ENCODE measurements around the gene MEGF11. TPM values are rescaled to one million over a fixed set of nuclear protein-coding genes. Genes with fewer than 3 reads are reported as not detected.
A peak's percentile ranks its signal among the peaks of the same experiment; 100 is the strongest.

MEGF11 gene
- total RNA-seq, 1 experiment from 2014 or later = 0.76 TPM

DNA sequence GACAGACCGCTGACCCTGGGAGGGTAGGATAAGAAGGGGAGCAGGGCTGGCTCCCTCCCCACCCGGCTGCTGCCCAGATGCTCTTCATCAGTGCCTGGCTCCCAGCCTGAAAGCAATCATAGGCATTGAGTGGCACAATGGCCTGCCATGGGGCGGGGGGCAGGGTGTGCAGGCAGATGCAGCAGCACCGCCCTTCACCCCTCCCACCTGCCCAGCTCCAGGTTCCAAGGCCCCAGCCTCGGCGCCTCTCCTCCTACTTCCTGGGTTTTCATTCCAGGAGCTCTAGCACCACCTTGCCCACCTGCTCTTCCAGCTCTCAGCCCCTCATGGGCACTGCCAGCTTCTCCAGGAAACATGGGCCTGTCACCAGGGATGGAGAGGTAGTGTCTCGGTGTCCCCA is 101.7 kb downstream of the MEGF11 start:
- no peak overlapping the region for H3K4me3 ChIP-seq (ENCODE audit: insufficient read depth, low read depth, low read length)
- peak; percentile 89 for DNase-seq
- H3K36me3 ChIP-seq (replicated peaks; ENCODE audit: control insufficient read depth, insufficient read depth, low read length) = no peaks in the 10 kb centered on the region
- H3K27me3 ChIP-seq (ENCODE audit: control insufficient read depth, insufficient read depth, low read length) = no peaks in the 10 kb centered on the region

DNA sequence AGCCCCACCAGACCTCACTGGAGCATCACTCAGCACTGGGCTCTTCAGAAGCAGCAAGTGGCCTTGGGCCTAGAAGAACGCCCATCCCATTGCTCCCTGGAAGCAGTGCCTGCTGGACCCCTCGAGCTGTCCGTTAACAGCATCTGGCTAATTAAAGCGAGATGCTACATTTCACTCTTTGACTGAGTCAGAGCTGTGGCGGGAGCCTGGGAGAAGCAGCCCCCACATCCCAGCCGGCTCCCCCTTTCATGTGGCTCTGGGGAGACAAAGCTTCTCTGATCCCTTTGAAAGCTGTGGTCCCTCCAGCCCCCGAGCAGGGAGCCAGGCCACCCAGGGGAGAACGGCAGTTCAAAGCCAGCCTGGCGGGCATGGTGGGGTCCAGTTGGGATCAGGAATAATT is 103.7 kb downstream of the MEGF11 start:
- Histone ChIP-seq H3K27me3 (ENCODE audit: control insufficient read depth, insufficient read depth, low read length) (no peaks in the 10 kb centered on the region), H3K36me3 (replicated peaks; ENCODE audit: control insufficient read depth, insufficient read depth, low read length) (no peaks in the 10 kb centered on the region), H3K4me3 (ENCODE audit: insufficient read depth, low read depth, low read length) (no peak overlapping the region)
- DNase-seq = no peak

DNA sequence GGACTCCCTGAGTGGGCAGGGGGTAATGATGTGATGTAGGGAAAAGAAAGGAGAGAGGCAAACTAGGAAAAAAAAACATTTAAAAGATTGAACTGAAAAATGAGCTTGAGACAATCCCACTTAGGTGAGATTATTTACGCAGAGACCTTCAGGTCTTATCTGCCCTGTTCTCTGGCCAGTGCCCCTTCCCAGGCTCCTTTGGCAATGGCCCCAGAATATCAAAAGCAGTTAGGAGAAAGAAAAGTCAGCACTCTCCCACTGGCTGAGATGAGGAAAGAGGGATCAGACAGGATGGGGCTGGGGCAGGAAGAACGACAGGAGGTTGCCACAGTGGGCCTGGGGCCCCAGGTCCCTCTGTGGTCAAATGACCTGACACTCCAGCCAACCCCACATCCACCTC is 105.4 kb downstream of the MEGF11 start:
- Histone ChIP-seq H3K36me3 (replicated peaks; ENCODE audit: control insufficient read depth, insufficient read depth, low read length) (no peaks in the 10 kb centered on the region), H3K27me3 (ENCODE audit: control insufficient read depth, insufficient read depth, low read length) (no peaks in the 10 kb centered on the region), H3K4me3 (ENCODE audit: insufficient read depth, low read depth, low read length) (no peak overlapping the region)
- DNase-seq = no peak

DNA sequence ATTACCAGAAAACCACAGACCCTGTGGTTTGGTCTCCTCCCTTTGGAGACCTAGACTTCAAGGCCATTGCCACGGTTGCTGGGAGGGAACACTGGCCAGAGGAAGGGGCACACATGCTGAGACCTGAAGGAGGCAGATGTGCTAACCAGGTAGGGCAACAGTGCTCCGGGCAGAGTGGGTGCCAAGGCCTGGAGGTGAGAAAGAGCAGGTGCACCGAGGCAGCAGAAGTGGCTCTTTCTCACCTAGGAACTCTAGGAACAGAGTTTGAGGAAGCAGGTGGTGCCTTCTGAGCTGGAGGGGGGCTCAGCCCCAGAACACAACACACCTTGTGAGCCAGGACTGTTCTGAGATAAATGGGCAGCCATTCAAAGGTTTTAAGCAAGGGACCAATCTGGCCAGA is 106.1 kb downstream of the MEGF11 start:
- no peak for DNase-seq
- Histone ChIP-seq H3K4me3 (ENCODE audit: insufficient read depth, low read depth, low read length) (no peak overlapping the region), H3K27me3 (ENCODE audit: control insufficient read depth, insufficient read depth, low read length) (no peaks in the 10 kb centered on the region), H3K36me3 (replicated peaks; ENCODE audit: control insufficient read depth, insufficient read depth, low read length) (no peaks in the 10 kb centered on the region)

- H3K4me3 ChIP-seq (ENCODE audit: insufficient read depth, low read depth, low read length) = no peak overlapping the region
- no peaks in the 10 kb centered on the region for H3K27me3 ChIP-seq (ENCODE audit: control insufficient read depth, insufficient read depth, low read length)
- no peak for DNase-seq
- H3K36me3 ChIP-seq (replicated peaks; ENCODE audit: control insufficient read depth, insufficient read depth, low read length) = no peaks in the 10 kb centered on the region
Observed at GRCh38 chr15:66145726-66146182, 107.8 kb downstream of the MEGF11 start.

- Histone ChIP-seq H3K27me3 (ENCODE audit: control insufficient read depth, insufficient read depth, low read length) (no peaks in the 10 kb centered on the region), H3K4me3 (ENCODE audit: insufficient read depth, low read depth, low read length) (no peak overlapping the region), H3K36me3 (replicated peaks; ENCODE audit: control insufficient read depth, insufficient read depth, low read length) (no peaks in the 10 kb centered on the region)
- no peak for DNase-seq
Observed at GRCh38 chr15:66144978-66145725, 108.4 kb downstream of the MEGF11 start.

DNA sequence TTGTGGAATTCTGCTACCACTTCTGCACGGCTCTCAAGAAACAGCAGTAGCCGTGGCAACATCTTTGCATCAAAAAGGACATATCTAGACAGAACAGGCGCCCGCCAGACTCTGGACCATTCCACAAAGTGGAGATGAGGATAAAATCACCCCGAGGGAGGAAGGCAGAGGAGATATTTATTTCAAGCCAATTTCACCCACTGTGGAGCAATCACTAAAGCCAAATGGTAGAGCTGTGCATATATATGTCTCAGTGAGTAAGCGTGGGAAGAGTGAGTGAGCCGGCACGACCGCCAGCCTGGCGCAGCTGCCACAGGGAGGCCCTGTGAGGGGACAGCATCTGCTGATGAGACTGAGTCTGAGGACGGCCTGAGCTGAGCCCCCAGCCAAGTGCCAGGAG is 111.3 kb downstream of the MEGF11 start:
- Histone ChIP-seq H3K36me3 (replicated peaks; ENCODE audit: control insufficient read depth, insufficient read depth, low read length) (no peaks in the 10 kb centered on the region), H3K27me3 (ENCODE audit: control insufficient read depth, insufficient read depth, low read length) (no peaks in the 10 kb centered on the region), H3K4me3 (ENCODE audit: insufficient read depth, low read depth, low read length) (no peak overlapping the region)
- DNase-seq = no peak

GRCh38 chr15:66139591-66140207 is 113.9 kb downstream of the MEGF11 start:
- no peak for DNase-seq
- H3K36me3 ChIP-seq (replicated peaks; ENCODE audit: control insufficient read depth, insufficient read depth, low read length) = no peaks in the 10 kb centered on the region

DNA sequence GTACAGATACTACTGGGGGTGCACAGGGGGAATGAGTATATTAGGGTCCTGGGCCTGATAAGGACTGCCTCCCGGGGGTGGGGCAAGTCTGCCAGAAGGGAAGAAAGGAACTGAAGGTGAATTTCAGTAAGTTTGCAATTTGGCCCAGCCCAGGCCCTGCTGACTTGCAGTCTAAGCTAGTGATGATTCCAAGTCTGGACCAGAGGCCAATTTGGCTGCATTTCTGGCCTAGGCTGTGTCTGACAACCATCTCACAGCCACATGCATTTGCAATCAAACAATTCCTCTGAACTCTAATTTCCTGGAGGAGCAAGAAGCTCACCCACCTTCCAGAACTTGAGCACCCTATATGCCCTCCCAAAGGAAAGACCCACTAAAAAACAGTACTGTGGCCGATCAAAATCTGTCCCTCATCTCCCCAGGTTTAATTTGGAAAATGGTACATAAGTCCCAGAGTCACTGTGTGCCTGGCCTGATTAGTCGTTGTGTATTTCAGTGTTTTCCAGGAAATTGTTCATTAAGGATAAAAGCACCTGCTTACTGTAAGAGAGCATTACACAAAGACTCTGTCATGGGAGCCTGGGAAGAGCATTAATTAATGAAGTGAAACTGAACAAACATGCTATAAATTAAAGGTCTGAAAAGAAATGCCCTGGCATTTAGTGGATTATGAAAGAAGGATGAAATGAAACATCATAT is 114.5 kb downstream of the MEGF11 start:
- Histone ChIP-seq H3K4me3 (ENCODE audit: insufficient read depth, low read depth, low read length) (no peak overlapping the region), H3K36me3 (replicated peaks; ENCODE audit: control insufficient read depth, insufficient read depth, low read length) (no peaks in the 10 kb centered on the region), H3K27me3 (ENCODE audit: control insufficient read depth, insufficient read depth, low read length) (no peaks in the 10 kb centered on the region)
- no peak for DNase-seq

More at GRCh38 chr15:66139591-66140207, 113.9 kb downstream of the MEGF11 start:
- Histone ChIP-seq H3K27me3 (ENCODE audit: control insufficient read depth, insufficient read depth, low read length) (no peaks in the 10 kb centered on the region), H3K4me3 (ENCODE audit: insufficient read depth, low read depth, low read length) (no peak overlapping the region)

GRCh38 chr15:66138096-66138783 is 115.3 kb downstream of the MEGF11 start:
- DNase-seq = no peak
- Histone ChIP-seq H3K4me3 (ENCODE audit: insufficient read depth, low read depth, low read length) (no peak overlapping the region), H3K27me3 (ENCODE audit: control insufficient read depth, insufficient read depth, low read length) (no peaks in the 10 kb centered on the region), H3K36me3 (replicated peaks; ENCODE audit: control insufficient read depth, insufficient read depth, low read length) (no peaks in the 10 kb centered on the region)

- DNase-seq = no peak
- Histone ChIP-seq H3K27me3 (ENCODE audit: control insufficient read depth, insufficient read depth, low read length) (no peaks in the 10 kb centered on the region; the same call in 1 of the 2 replicates), H3K36me3 (replicated peaks; ENCODE audit: control insufficient read depth, insufficient read depth, low read length) (no peaks in the 10 kb centered on the region), H3K4me3 (ENCODE audit: insufficient read depth, low read depth, low read length) (no peak overlapping the region)
Observed at GRCh38 chr15:66136948-66137347, 116.6 kb downstream of the MEGF11 start.

DNA sequence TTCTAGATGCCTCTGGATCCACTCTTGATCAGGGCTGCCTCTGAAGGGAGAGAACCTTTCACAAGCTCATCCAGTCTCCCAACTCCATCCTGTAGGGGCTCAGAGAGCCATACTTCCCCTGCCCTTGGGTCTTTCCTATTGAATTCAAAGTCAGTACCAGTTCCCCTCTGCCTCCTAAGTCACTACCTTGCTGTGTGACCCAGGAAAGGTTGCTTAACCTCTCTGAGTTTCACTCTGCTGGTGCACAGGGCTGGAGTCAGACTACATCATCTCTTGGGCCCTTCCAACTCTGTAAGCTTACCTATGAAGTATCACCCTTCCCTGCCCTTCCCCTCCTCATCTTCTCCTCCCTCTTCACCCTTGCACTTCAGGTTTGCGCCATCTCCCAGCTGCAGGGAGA is 117.9 kb downstream of the MEGF11 start:
- no peak overlapping the region for H3K4me3 ChIP-seq (ENCODE audit: insufficient read depth, low read depth, low read length)
- DNase-seq = no peak
- no peaks in the 10 kb centered on the region; the same call in 1 of the 2 replicates for H3K27me3 ChIP-seq (ENCODE audit: control insufficient read depth, insufficient read depth, low read length)
- no peaks in the 10 kb centered on the region for H3K36me3 ChIP-seq (replicated peaks; ENCODE audit: control insufficient read depth, insufficient read depth, low read length)

DNA sequence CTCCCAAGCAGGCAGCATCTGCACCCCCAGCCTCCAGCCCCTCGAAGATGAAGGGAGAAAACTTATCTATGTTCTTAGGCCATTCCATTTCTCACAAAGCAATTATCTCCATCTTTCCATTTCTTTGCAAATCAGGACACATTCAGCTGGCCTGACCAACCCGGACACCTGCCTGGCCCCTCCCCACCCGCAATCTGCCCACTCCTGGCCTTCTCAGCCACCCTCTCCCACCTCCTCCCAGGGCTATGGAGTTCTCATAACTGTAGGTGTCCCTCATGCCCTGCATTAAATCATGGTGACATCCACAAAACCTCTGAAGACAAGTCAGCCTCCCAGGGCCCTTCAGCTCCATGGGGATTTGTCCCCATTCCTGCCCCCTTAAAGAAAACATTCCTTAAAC is 119.3 kb downstream of the MEGF11 start:
- no peak for DNase-seq
- no peaks in the 10 kb centered on the region for H3K36me3 ChIP-seq (replicated peaks; ENCODE audit: control insufficient read depth, insufficient read depth, low read length)
- no peaks in the 10 kb centered on the region; the same call in 1 of the 2 replicates for H3K27me3 ChIP-seq (ENCODE audit: control insufficient read depth, insufficient read depth, low read length)
- no peak overlapping the region for H3K4me3 ChIP-seq (ENCODE audit: insufficient read depth, low read depth, low read length)

- Histone ChIP-seq H3K4me3 (ENCODE audit: insufficient read depth, low read depth, low read length) (no peak overlapping the region), H3K27me3 (ENCODE audit: control insufficient read depth, insufficient read depth, low read length) (no peaks in the 10 kb centered on the region; the same call in 1 of the 2 replicates), H3K36me3 (replicated peaks; ENCODE audit: control insufficient read depth, insufficient read depth, low read length) (no peaks in the 10 kb centered on the region)
- no peak for DNase-seq
Observed at GRCh38 chr15:66133247-66133885, 120.2 kb downstream of the MEGF11 start.
